DOHH2 (cell line): ENCODE measurements around the gene ATP2C1.

Source experiments
- H3F3A ChIP-seq: fragments of 200-600 bp; sonication (generic), shearing (Covaris generic); 2 replicates; pipeline ENCODE4 v1.6.0; 2016; ENCODE audit warnings: antibody characterized with exemption, mild to moderate bottlenecking; ENCODE audit not compliant: control insufficient read depth, insufficient read depth
- H3K27ac ChIP-seq: fragments of 200-600 bp; sonication (generic); 2 replicates; pipeline ENCODE4 v1.5.1; 2014; ENCODE audit warnings: low read depth, mild to moderate bottlenecking, low read length, moderate library complexity
- H3K27me3 ChIP-seq: fragments of 200-600 bp; sonication (generic); 2 replicates; pipeline ENCODE4 v1.6.1; 2014; ENCODE audit warnings: mild to moderate bottlenecking, low read length, mixed read lengths; ENCODE audit not compliant: control insufficient read depth
- H3K36me3 ChIP-seq: fragments of 200-600 bp; sonication (generic); 2 replicates; pipeline ENCODE4 v1.6.1; 2014; ENCODE audit warnings: mild to moderate bottlenecking, low read length, moderate library complexity, mixed read lengths; ENCODE audit not compliant: control insufficient read depth
- H3K4me1 ChIP-seq: fragments of 200-600 bp; sonication (generic); 2 replicates; pipeline ENCODE4 v1.6.1; 2014; ENCODE audit warnings: mild to moderate bottlenecking, low read length, mixed read lengths; ENCODE audit not compliant: control insufficient read depth
- H3K4me2 ChIP-seq: fragments of 200-600 bp; sonication (generic); 2 replicates; pipeline ENCODE4 v1.6.0; 2014; ENCODE audit warnings: mild to moderate bottlenecking, low read length, moderate library complexity
- H3K4me3 ChIP-seq: fragments of 200-600 bp; sonication (generic); 2 replicates; pipeline ENCODE4 v1.5.1; 2014; ENCODE audit warnings: mild to moderate bottlenecking, low read length, mixed read lengths
- H3K79me2 ChIP-seq: fragments of 200-600 bp; sonication (generic); 2 replicates; pipeline ENCODE4 v1.6.1; 2014; ENCODE audit warnings: mild to moderate bottlenecking, low read length, mixed read lengths; ENCODE audit not compliant: control insufficient read depth
- H3K9me2 ChIP-seq: fragments of 200-600 bp; sonication (generic); replicated peaks from 2 replicates; pipeline ENCODE4 v1.6.1; 2014; ENCODE audit warnings: mild to moderate bottlenecking, low read length, mixed read lengths; ENCODE audit not compliant: control insufficient read depth
- H3K9me3 ChIP-seq: fragments of 200-600 bp; sonication (generic); 2 replicates; pipeline ENCODE4 v1.6.1; 2014; ENCODE audit warnings: antibody characterized with exemption, low read length, mixed read lengths; ENCODE audit not compliant: control insufficient read depth, insufficient read depth
- H4K20me1 ChIP-seq: fragments of 200-600 bp; sonication (generic); 2 replicates; pipeline ENCODE4 v1.6.0; 2014; ENCODE audit warnings: low read depth, mild to moderate bottlenecking, antibody characterized with exemption, low read length, moderate library complexity; ENCODE audit not compliant: control insufficient read depth, insufficient read depth
- EZH2phosphoT487 ChIP-seq: fragments of 200-600 bp; sonication (generic); IDR thresholded peaks from 2 replicates; pipeline ENCODE4 v1.6.1; 2017; ENCODE audit warnings: borderline replicate concordance, mild to moderate bottlenecking, antibody characterized with exemption, low read length, moderate library complexity, mixed read lengths
- TF ChIP-seq, protein P1 (sequence below): fragments of 200-600 bp; sonication (generic); IDR thresholded peaks from one replicate; pipeline ENCODE4 v1.5.1; 2014; ENCODE audit warnings: antibody characterized with exemption, mild to moderate bottlenecking, low read depth, low read length; ENCODE audit not compliant: poor library complexity, severe bottlenecking

ATP2C1 gene

DNA sequence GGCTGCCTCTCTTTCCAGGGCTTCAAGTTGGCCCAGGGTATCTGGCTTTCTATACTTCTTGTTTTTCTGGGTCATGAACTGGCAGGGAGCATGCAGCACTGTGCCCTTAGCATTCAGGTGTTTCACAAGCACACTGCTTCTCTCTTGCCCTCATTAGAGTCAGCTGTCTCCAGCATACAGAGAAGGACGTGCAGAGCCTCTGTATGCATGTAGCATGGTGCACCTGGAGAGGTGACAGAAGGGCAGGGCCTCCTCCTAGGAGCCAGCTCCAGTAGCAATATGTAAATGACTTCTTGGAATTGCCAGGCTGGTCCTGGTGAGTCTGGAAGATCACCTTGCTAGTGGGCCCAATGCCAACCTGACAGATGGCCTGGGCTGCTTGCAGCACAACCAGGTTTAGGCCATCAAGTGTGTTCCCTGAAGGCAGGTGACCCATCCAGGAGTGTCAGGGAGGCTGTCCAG lies 44.8 kb upstream of the ATP2C1 start:
- peaks cover 6% of the 10 kb centered on the region; the same call in 1 of the 2 replicates for H3K4me1 ChIP-seq
- no peak overlapping the region for H3K4me2 ChIP-seq
- H3K9me2 ChIP-seq, result no peaks in the 10 kb centered on the region
- no peaks in the 10 kb centered on the region for H3K9me3 ChIP-seq
- H3K4me3 ChIP-seq, result no peak overlapping the region
- H3K27ac ChIP-seq, result no peak overlapping the region
- no peaks in the 10 kb centered on the region for H3K79me2 ChIP-seq
- H3F3A ChIP-seq, result no peaks in the 10 kb centered on the region
- no peaks in the 10 kb centered on the region for H3K36me3 ChIP-seq
- no peak for TF ChIP-seq EZH2phosphoT487
- TF ChIP-seq, protein P1, sequence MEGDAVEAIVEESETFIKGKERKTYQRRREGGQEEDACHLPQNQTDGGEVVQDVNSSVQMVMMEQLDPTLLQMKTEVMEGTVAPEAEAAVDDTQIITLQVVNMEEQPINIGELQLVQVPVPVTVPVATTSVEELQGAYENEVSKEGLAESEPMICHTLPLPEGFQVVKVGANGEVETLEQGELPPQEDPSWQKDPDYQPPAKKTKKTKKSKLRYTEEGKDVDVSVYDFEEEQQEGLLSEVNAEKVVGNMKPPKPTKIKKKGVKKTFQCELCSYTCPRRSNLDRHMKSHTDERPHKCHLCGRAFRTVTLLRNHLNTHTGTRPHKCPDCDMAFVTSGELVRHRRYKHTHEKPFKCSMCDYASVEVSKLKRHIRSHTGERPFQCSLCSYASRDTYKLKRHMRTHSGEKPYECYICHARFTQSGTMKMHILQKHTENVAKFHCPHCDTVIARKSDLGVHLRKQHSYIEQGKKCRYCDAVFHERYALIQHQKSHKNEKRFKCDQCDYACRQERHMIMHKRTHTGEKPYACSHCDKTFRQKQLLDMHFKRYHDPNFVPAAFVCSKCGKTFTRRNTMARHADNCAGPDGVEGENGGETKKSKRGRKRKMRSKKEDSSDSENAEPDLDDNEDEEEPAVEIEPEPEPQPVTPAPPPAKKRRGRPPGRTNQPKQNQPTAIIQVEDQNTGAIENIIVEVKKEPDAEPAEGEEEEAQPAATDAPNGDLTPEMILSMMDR, result no peak
- H3K27me3 ChIP-seq, result peaks cover 25% of the 10 kb centered on the region
- no peaks in the 10 kb centered on the region for H4K20me1 ChIP-seq

DNA sequence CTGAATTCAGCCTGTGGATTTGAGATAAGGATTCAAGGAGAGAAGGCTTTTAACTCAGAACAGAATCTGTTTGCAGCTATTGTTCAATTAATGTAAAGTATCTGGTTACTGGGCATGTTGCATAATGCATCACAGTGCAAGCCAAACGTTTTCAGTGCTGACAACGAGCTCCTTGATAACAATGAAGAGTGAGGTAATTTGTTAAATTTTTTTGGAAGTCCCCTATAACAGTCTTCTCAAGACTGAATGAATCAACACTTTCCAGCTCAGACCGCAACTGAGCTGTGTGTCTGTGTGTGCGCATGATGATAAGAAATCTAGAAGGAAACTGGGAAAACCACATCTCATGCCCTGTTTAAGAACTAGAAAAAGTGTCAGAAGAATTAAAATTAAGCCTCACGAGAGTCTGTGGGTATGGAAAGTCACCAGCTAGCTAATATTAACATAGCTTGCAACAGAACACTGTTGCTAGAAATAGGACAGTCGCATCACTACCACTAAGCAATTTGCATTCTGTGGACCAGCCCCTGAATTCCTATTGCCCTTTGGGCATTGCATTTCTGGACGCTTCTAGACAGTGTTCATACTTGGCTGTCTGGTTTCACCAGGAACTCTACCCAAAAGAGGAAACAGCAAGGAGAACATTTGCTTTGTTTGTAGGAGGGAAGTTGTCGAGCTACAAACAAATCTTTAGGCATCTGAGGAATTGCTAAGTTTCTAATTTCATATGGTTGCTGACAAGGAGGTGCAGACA lies 43.7 kb upstream of the ATP2C1 start:
- no peaks in the 10 kb centered on the region for H3K9me2 ChIP-seq
- no peak overlapping the region for H3K4me3 ChIP-seq
- H3K36me3 ChIP-seq, result no peaks in the 10 kb centered on the region
- H3K27me3 ChIP-seq, result peaks cover 27% of the 10 kb centered on the region
- peaks cover 6% of the 10 kb centered on the region; the same call in 1 of the 2 replicates for H3K4me1 ChIP-seq
- H3K4me2 ChIP-seq, result no peak overlapping the region
- no peaks in the 10 kb centered on the region for H3K9me3 ChIP-seq
- no peaks in the 10 kb centered on the region for H3F3A ChIP-seq
- TF ChIP-seq, protein P1, result no peak
- no peak for TF ChIP-seq EZH2phosphoT487
- H4K20me1 ChIP-seq, result no peaks in the 10 kb centered on the region
- no peaks in the 10 kb centered on the region for H3K79me2 ChIP-seq
- no peak overlapping the region for H3K27ac ChIP-seq

DNA sequence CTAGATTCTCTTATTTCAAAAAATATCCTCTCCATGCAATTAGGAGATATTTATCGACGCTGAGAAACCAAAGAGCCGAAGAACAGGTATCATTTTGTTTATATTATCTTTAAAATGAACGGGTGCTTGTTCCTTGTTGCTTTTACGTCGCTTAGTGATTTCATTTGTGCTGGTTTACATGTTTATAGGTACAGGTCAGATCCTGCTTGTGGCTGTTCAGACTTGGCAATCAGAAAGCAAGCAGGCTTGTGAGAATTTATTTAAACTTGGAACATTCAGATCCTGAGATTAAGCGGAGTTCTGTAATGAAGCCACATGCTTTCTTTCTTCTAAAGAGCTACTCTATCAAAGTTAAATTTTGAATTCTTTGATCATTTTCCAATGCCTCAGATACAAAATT lies 43.0 kb upstream of the ATP2C1 start:
- no peaks in the 10 kb centered on the region for H3F3A ChIP-seq
- H3K9me2 ChIP-seq, result no peaks in the 10 kb centered on the region
- no peaks in the 10 kb centered on the region for H4K20me1 ChIP-seq
- H3K36me3 ChIP-seq, result no peaks in the 10 kb centered on the region
- H3K4me3 ChIP-seq, result no peak overlapping the region
- peaks cover 6% of the 10 kb centered on the region; the same call in 1 of the 2 replicates for H3K4me1 ChIP-seq
- no peak for TF ChIP-seq EZH2phosphoT487
- TF ChIP-seq, protein P1, result no peak
- peaks cover 27% of the 10 kb centered on the region for H3K27me3 ChIP-seq
- H3K9me3 ChIP-seq, result no peaks in the 10 kb centered on the region
- no peak overlapping the region for H3K4me2 ChIP-seq
- H3K27ac ChIP-seq, result no peak overlapping the region
- H3K79me2 ChIP-seq, result no peaks in the 10 kb centered on the region
